SK-N-MC (cell line): Measurements from ENCODE around the gene TAPT1.
A peak's percentile ranks its signal among the peaks of the same experiment; 100 is the strongest.

Experiments used
- DNase-seq: peaks from one replicate; pipeline ENCODE4 v3.0.0-alpha.2; 2011; ENCODE audit warnings: low read depth, low spot score
- H3K27ac ChIP-seq: fragments of 200-600 bp; sonication (generic); 2 replicates; pipeline ENCODE4 v1.5.1; 2016; ENCODE audit warnings: mixed run types
- H3K36me3 ChIP-seq: fragments of 200-600 bp; sonication (generic); 2 replicates; pipeline ENCODE4 v1.6.1; 2017; ENCODE audit warnings: antibody characterized with exemption, low read length, mixed read lengths; ENCODE audit not compliant: insufficient read depth
- H3K4me3 ChIP-seq: fragments of 200-600 bp; sonication (generic); 2 replicates; pipeline ENCODE4 v1.5.1; 2016
- H3K9ac ChIP-seq: fragments of 200-600 bp; sonication (generic); 2 replicates; pipeline ENCODE4 v1.8.0; 2017; ENCODE audit warnings: mixed run types, mixed read lengths; ENCODE audit not compliant: insufficient read length
- H3K9me3 ChIP-seq: fragments of 200-600 bp; sonication (generic); 2 replicates; pipeline ENCODE4 v1.6.1; 2017; ENCODE audit warnings: low read depth, mild to moderate bottlenecking, antibody characterized with exemption, low read length, moderate library complexity, mixed read lengths
- EZH2 ChIP-seq: fragments of 200-600 bp; sonication (generic); IDR thresholded peaks from one replicate; pipeline ENCODE4 v1.6.1; 2017; ENCODE audit warnings: antibody characterized with exemption
- FOXP2 ChIP-seq: optimal IDR thresholded peaks from 2 replicates; pipeline ENCODE3; 2011; ENCODE audit warnings: mild to moderate bottlenecking, moderate library complexity; ENCODE audit not compliant: insufficient read depth; ENCODE audit errors: extremely low read length, control extremely low read depth
- POLR2AphosphoS5 ChIP-seq: IDR thresholded peaks from 2 replicates; pipeline ENCODE4 v1.6.1; 2012; ENCODE audit warnings: mild to moderate bottlenecking, low read depth, low read length, borderline replicate concordance

Gene TAPT1

GRCh38 chr4:16225167-16225862 lies 956 bp downstream of the TAPT1 start:
- Histone ChIP-seq H3K4me3 (peak overlapping the region; percentile 89), H3K9ac (peak overlapping the region; percentile 88), H3K27ac (peak overlapping the region; percentile 62; the same call in 1 of the 2 replicates), H3K36me3 (no peaks in the 10 kb centered on the region), H3K9me3 (no peaks in the 10 kb centered on the region)
- no peak for TF ChIP-seq EZH2
- TF ChIP-seq FOXP2: no peak
- TF ChIP-seq POLR2AphosphoS5: no peak
- DNase-seq: no peak

- Histone ChIP-seq H3K36me3 (no peaks in the 10 kb centered on the region; the same call in 1 of the 2 replicates), H3K9ac (peak overlapping the region; percentile 88), H3K27ac (peak overlapping the region; percentile 62; the same call in 1 of the 2 replicates), H3K4me3 (peak overlapping the region; percentile 89), H3K9me3 (no peaks in the 10 kb centered on the region)
- TF ChIP-seq FOXP2: no peak
- TF ChIP-seq EZH2: no peak
- no peak for TF ChIP-seq POLR2AphosphoS5
- DNase-seq: no peak
Measured at GRCh38 chr4:16224264-16225166, 1.8 kb downstream of the TAPT1 start.

GRCh38 chr4:16222957-16223527 lies 3.2 kb downstream of the TAPT1 start:
- no peak for TF ChIP-seq EZH2
- TF ChIP-seq POLR2AphosphoS5: no peak
- TF ChIP-seq FOXP2: no peak
- no peaks in the 10 kb centered on the region; the same call in 1 of the 2 replicates for H3K36me3 ChIP-seq
- no peak overlapping the region for H3K27ac ChIP-seq
- no peak overlapping the region for H3K4me3 ChIP-seq
- H3K9ac ChIP-seq: no peak overlapping the region
- no peaks in the 10 kb centered on the region for H3K9me3 ChIP-seq
- no peak for DNase-seq

GRCh38 chr4:16218950-16219349 lies 7.3 kb downstream of the TAPT1 start:
- H3K9ac ChIP-seq: no peak overlapping the region
- no peak overlapping the region for H3K4me3 ChIP-seq
- no peak overlapping the region for H3K27ac ChIP-seq
- no peak for TF ChIP-seq FOXP2
- no peak for TF ChIP-seq POLR2AphosphoS5
- TF ChIP-seq EZH2: no peak
- H3K36me3 ChIP-seq: no peaks in the 10 kb centered on the region; the same call in 1 of the 2 replicates
- no peak for DNase-seq
- H3K9me3 ChIP-seq: no peaks in the 10 kb centered on the region

GRCh38 chr4:16217300-16218051 lies 8.8 kb downstream of the TAPT1 start:
- no peak overlapping the region for H3K27ac ChIP-seq
- no peak for DNase-seq

GRCh38 chr4:16213121-16213520 lies 13.2 kb downstream of the TAPT1 start:
- H3K9ac ChIP-seq: no peak overlapping the region
- H3K9me3 ChIP-seq: no peaks in the 10 kb centered on the region
- 0 out of 2 replicates have a peak overlapping the region, but pooled peaks have one; percentile 25 for H3K27ac ChIP-seq
- no peak for TF ChIP-seq FOXP2
- no peak for TF ChIP-seq EZH2
- TF ChIP-seq POLR2AphosphoS5: no peak
- no peaks in the 10 kb centered on the region; the same call in 1 of the 2 replicates for H3K36me3 ChIP-seq
- DNase-seq: no peak
- no peak overlapping the region for H3K4me3 ChIP-seq

More at GRCh38 chr4:16217300-16218051, 8.8 kb downstream of the TAPT1 start:
- no peak overlapping the region for H3K4me3 ChIP-seq
- H3K36me3 ChIP-seq: no peaks in the 10 kb centered on the region; the same call in 1 of the 2 replicates
- no peaks in the 10 kb centered on the region for H3K9me3 ChIP-seq
- no peak for TF ChIP-seq EZH2
- H3K9ac ChIP-seq: no peak overlapping the region

GRCh38 chr4:16212138-16212782 lies 14.0 kb downstream of the TAPT1 start:
- H3K36me3 ChIP-seq: no peaks in the 10 kb centered on the region; the same call in 1 of the 2 replicates
- no peak overlapping the region for H3K9ac ChIP-seq
- TF ChIP-seq EZH2 (no peak), FOXP2 (no peak), POLR2AphosphoS5 (no peak)
- 0 out of 2 replicates have a peak overlapping the region, but pooled peaks have one; percentile 25 for H3K27ac ChIP-seq
- H3K4me3 ChIP-seq: no peak overlapping the region
- no peak for DNase-seq
- H3K9me3 ChIP-seq: no peaks in the 10 kb centered on the region
